ENCODE measurements around the gene CDC42BPB. TPM values are rescaled to one million over a fixed set of nuclear protein-coding genes. Genes with fewer than 3 reads are reported as not detected.
A peak's percentile ranks its signal among the peaks of the same experiment; 100 is the strongest.
"Not testable (repeated sequence)": the region's sequence is repeated elsewhere in the genome, so short reads cannot be mapped to it uniquely, and the experiment has no call there.

The CDC42BPB gene
- total RNA-seq, 1 donor from 2014 or later, result 50.1 TPM

DNA sequence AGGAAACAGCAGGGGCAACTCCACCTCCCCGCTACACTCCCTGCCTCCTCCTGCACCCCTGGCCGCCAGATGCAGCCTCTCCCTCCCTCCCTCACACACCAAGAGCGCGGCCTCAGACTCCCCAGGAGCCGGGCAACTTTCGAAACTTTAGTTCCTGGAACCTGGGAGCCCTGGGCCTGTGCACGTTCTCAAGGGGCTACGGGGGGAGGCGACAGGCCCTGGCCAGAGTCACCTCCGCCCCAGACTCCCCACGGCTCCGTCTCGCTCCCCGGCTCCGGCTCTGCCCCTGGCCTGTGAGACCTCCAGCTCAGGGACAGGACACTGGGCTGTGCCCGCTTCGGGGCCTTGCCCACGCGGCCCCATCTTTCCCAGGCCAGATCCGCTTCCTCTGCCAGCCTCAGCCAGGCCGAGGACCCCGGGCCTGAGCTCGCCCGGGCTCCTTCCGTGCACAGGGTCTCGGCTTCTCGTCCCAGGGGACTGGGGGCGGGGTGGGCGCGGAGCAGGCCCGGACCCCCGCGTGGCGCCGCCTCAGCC is 129.4 kb downstream of the CDC42BPB start:
- Histone ChIP-seq H3K27ac (ENCODE audit: low read depth, low read length) (no peak overlapping the region), H3K9me3 (ENCODE audit: control insufficient read depth in 3 of 3, low read length in 3 of 3) (no peaks in the 10 kb centered on the region), H3K27me3 (ENCODE audit: control insufficient read depth in 3 of 3, insufficient read depth in 3 of 3, low read length in 3 of 3) (peaks cover 58 to 67% (median 67%) of the 10 kb centered on the region in 3 donors), H3K9ac (ENCODE audit: low read depth in 1 of 3, low read length in 3 of 3) (no peak overlapping the region), H3K36me3 (ENCODE audit: control insufficient read depth in 3 of 3, insufficient read depth in 3 of 3, low read length in 3 of 3) (peaks cover 2 to 7% (median 5%) of the 10 kb centered on the region in 3 donors), H3K4me1 (ENCODE audit: control insufficient read depth in 3 of 3, insufficient read depth in 3 of 3, low read length in 3 of 3) (peaks cover 13 to 23% (median 15%) of the 10 kb centered on the region in 3 donors), H3K4me3 (ENCODE audit: low read length in 3 of 3) (no peak overlapping the region)

DNA sequence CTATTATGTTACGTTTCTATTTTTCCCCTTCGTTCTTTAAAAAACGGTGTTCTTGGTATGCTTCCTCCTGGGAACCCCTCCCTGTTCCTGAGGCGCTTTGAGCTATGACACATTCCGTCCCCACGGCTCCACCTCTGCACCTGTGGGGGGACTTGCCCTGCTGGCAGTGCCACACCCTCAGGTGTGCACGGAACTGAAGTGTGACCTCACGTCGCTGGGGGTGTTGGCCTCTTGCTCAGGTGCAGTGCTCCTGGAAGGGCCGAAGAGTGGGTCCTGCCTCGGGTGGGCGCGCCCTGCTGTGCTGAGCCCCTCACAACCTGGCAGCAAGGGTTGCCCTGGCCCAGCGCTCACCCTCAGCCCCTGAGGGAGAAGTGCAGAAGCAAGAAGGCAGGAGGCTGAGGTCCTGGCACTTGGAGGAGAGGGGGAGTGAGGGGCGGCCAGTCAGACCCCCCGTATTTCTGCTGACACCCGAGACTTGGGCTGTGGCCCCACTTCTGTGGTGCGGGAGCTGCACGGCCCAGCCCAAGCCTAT is 129.9 kb downstream of the CDC42BPB start:
- H3K9ac ChIP-seq (ENCODE audit: low read depth in 1 of 3, low read length in 3 of 3), result no peak overlapping the region
- peaks cover 13 to 26% (median 15%) of the 10 kb centered on the region in 3 donors for H3K4me1 ChIP-seq (ENCODE audit: control insufficient read depth in 3 of 3, insufficient read depth in 3 of 3, low read length in 3 of 3)
- peaks cover 0 to 3% (median 2%) of the 10 kb centered on the region in 3 donors for H3K36me3 ChIP-seq (ENCODE audit: control insufficient read depth in 3 of 3, insufficient read depth in 3 of 3, low read length in 3 of 3)
- H3K4me3 ChIP-seq (ENCODE audit: low read length in 3 of 3), result no peak overlapping the region
- no peaks in the 10 kb centered on the region for H3K9me3 ChIP-seq (ENCODE audit: control insufficient read depth in 3 of 3, low read length in 3 of 3)
- H3K27me3 ChIP-seq (ENCODE audit: control insufficient read depth in 3 of 3, insufficient read depth in 3 of 3, low read length in 3 of 3), result peaks cover 64 to 73% (median 72%) of the 10 kb centered on the region in 3 donors
- H3K27ac ChIP-seq (ENCODE audit: low read depth, low read length), result no peak overlapping the region

DNA sequence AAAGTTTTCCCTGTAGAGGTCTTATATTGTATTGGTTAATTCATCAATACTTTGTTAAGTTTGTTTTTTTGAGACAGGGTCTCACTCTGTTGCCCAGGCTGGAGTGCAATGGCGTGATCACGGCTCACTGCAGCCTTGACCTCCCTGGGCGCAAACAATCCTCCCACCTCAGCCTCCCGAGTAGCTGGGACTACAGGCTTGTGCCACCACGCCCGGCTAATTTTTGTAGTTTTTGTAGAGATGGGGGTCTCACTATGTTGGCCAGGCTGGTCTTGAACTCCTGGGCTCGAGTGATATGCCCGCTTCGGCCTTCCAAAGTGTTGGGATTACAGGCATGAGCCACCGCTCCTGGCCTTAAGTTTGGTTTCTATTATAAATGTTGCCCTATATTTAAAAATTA is 130.5 kb downstream of the CDC42BPB start:
- not testable (repeated sequence) for H3K9me3 ChIP-seq (ENCODE audit: control insufficient read depth in 3 of 3, low read length in 3 of 3); H3K27ac ChIP-seq (ENCODE audit: low read depth, low read length); H3K36me3 ChIP-seq (ENCODE audit: control insufficient read depth in 3 of 3, insufficient read depth in 3 of 3, low read length in 3 of 3); H3K9ac ChIP-seq (ENCODE audit: low read depth in 1 of 3, low read length in 3 of 3); H3K4me3 ChIP-seq (ENCODE audit: low read length in 3 of 3)
- Histone ChIP-seq H3K27me3 (ENCODE audit: control insufficient read depth in 3 of 3, insufficient read depth in 3 of 3, low read length in 3 of 3) (peaks cover 69 to 78% (median 78%) of the 10 kb centered on the region in 3 donors), H3K4me1 (ENCODE audit: control insufficient read depth in 3 of 3, insufficient read depth in 3 of 3, low read length in 3 of 3) (peaks cover 13 to 26% (median 15%) of the 10 kb centered on the region in 3 donors)

DNA sequence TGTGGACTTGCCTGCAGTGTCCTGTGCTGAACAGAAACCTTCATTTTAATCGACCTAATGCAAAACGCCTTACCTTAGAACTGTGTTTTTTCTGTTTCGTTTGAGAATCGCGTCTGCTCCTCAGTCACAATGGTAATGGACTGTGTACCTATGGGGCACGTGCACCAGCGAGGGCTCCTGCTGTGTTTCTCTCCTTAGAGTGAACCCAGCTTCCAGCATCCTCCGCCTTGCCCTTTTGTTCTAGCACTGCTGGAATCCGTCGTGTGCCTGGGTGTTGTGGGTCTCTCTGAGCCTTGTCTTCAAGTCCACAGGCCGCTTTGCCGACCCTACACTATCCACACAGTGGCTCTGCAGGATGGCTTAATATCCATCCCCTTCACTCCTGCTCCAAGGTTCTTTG is 131.2 kb downstream of the CDC42BPB start:
- Histone ChIP-seq H3K27me3 (ENCODE audit: control insufficient read depth in 3 of 3, insufficient read depth in 3 of 3, low read length in 3 of 3) (peaks cover 70 to 80% (median 78%) of the 10 kb centered on the region in 3 donors), H3K9ac (ENCODE audit: low read depth in 1 of 3, low read length in 3 of 3) (no peak overlapping the region), H3K4me3 (ENCODE audit: low read length in 3 of 3) (no peak overlapping the region), H3K36me3 (ENCODE audit: control insufficient read depth in 3 of 3, insufficient read depth in 3 of 3, low read length in 3 of 3) (no peaks in the 10 kb centered on the region), H3K9me3 (ENCODE audit: control insufficient read depth in 3 of 3, low read length in 3 of 3) (no peaks in the 10 kb centered on the region), H3K27ac (ENCODE audit: low read depth, low read length) (no peak overlapping the region), H3K4me1 (ENCODE audit: control insufficient read depth in 3 of 3, insufficient read depth in 3 of 3, low read length in 3 of 3) (peaks cover 13 to 26% (median 15%) of the 10 kb centered on the region in 3 donors)

DNA sequence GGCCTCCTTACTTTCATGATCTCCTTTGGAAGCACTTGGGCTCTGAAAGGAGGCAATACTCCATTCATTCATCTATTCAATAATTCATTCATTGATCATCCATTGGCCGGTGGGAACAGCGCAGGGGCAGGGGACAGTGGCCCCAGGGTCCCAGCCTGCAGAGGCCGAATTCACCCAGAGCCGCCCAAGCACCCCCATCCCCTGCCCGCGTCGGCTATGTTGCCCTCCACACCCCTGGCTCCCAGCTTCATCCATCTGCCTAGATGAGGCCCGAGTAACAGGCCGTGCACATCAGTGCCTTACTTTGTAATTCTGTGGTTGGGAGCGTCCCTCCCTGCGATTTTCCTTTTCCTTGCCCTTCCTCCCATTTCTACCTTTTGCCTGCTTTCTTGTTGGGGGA is 131.7 kb downstream of the CDC42BPB start:
- H3K9me3 ChIP-seq (ENCODE audit: control insufficient read depth in 3 of 3, low read length in 3 of 3), result no peaks in the 10 kb centered on the region
- H3K9ac ChIP-seq (ENCODE audit: low read depth in 1 of 3, low read length in 3 of 3), result no peak overlapping the region
- no peaks in the 10 kb centered on the region for H3K36me3 ChIP-seq (ENCODE audit: control insufficient read depth in 3 of 3, insufficient read depth in 3 of 3, low read length in 3 of 3)
- peaks cover 13 to 26% (median 15%) of the 10 kb centered on the region in 3 donors for H3K4me1 ChIP-seq (ENCODE audit: control insufficient read depth in 3 of 3, insufficient read depth in 3 of 3, low read length in 3 of 3)
- H3K27ac ChIP-seq (ENCODE audit: low read depth, low read length), result no peak overlapping the region
- H3K4me3 ChIP-seq (ENCODE audit: low read length in 3 of 3), result no peak overlapping the region
- peaks cover 70 to 76% (median 75%) of the 10 kb centered on the region in 3 donors for H3K27me3 ChIP-seq (ENCODE audit: control insufficient read depth in 3 of 3, insufficient read depth in 3 of 3, low read length in 3 of 3)

DNA sequence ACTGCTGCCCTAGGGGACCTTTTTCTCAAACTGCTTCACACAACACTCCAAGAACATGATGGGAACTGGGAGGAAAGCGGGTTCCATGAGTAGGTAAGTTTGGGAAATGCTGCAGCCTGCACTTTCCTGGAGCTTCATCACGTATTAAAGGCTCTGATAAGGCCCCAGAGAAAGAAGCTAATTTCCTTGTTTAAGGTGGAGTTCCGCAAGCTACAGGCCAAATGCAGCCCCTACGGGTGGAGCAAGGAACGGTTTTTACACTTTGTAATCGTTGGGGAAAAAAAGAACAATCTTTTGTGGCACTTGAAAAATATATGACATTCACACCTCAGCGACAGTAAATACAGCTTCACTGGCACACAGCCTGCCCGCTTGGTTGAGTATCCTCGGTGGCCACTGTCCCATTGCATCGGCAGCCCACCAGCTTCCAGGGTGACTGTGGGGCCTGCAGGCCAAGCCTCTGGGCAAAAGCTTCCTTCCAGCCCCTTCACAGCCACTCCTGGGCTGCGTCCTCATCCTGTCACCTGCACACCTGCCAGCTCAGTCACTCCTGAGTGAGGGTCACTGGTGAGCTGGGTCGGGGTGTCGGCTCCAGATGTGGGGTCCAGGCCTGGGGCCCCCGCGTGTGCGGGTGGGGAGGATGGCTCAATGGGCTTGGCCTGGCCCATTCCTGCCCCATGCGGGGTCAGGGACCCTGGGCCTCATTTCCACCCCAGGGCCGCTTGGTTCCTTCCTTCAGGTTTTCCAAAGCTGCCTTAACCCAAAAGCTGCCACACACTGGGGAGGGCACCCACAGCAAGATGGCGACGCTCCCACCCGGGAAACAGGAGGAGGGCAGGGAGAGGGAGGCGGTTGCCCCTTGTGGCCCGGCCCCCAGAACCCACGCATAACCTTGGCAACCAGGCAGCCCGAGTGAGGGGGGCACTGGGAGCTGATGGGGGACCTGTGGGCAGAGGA is 132.4 kb downstream of the CDC42BPB start:
- Histone ChIP-seq H3K9ac (ENCODE audit: low read depth in 1 of 3, low read length in 3 of 3) (no peak overlapping the region), H3K27me3 (ENCODE audit: control insufficient read depth in 3 of 3, insufficient read depth in 3 of 3, low read length in 3 of 3) (peaks cover 70 to 77% (median 75%) of the 10 kb centered on the region in 3 donors), H3K9me3 (ENCODE audit: control insufficient read depth in 3 of 3, low read length in 3 of 3) (no peaks in the 10 kb centered on the region), H3K4me1 (ENCODE audit: control insufficient read depth in 3 of 3, insufficient read depth in 3 of 3, low read length in 3 of 3) (peaks cover 13 to 26% (median 15%) of the 10 kb centered on the region in 3 donors), H3K27ac (ENCODE audit: low read depth, low read length) (no peak overlapping the region), H3K36me3 (ENCODE audit: control insufficient read depth in 3 of 3, insufficient read depth in 3 of 3, low read length in 3 of 3) (no peaks in the 10 kb centered on the region), H3K4me3 (ENCODE audit: low read length in 3 of 3) (no peak overlapping the region)

DNA sequence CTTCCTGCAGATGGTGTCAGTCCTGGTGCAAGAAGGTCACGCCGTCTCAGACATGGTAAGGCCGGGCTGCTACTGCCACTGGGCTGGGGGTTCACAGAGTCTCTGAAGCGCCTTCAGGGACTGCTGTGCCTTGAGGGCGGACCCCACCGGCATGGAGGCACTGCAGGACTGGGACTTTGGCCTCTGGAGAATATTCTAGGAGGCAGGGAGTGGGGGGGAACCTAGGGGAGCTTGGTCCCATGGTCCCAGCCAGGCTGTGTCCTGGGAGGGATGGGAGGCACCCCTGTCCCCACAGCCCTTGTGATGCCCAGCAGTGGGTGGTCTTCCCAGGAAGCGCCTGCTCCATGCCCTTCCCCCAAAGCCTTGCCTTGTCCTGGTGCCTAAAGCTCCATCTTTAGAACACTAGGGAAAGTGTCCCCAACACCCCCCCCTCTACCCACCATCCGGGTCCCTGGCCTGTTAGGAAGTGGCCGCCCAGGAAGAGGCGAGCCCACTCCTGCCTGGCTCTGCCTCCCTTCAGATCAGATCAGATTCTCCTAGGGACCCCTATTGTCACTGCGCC is 133.3 kb downstream of the CDC42BPB start:
- H3K4me3 ChIP-seq (ENCODE audit: low read length in 3 of 3), result no peak overlapping the region
- H3K9me3 ChIP-seq (ENCODE audit: control insufficient read depth in 3 of 3, low read length in 3 of 3), result no peaks in the 10 kb centered on the region
- no peaks in the 10 kb centered on the region for H3K36me3 ChIP-seq (ENCODE audit: control insufficient read depth in 3 of 3, insufficient read depth in 3 of 3, low read length in 3 of 3)
- no peak overlapping the region for H3K27ac ChIP-seq (ENCODE audit: low read depth, low read length)
- H3K4me1 ChIP-seq (ENCODE audit: control insufficient read depth in 3 of 3, insufficient read depth in 3 of 3, low read length in 3 of 3), result peaks cover 4 to 17% (median 6%) of the 10 kb centered on the region in 3 donors
- H3K9ac ChIP-seq (ENCODE audit: low read depth in 1 of 3, low read length in 3 of 3), result peak overlapping the region in 1 of 3 donors; percentile 20
- peaks cover 61 to 68% (median 66%) of the 10 kb centered on the region in 3 donors for H3K27me3 ChIP-seq (ENCODE audit: control insufficient read depth in 3 of 3, insufficient read depth in 3 of 3, low read length in 3 of 3)

DNA sequence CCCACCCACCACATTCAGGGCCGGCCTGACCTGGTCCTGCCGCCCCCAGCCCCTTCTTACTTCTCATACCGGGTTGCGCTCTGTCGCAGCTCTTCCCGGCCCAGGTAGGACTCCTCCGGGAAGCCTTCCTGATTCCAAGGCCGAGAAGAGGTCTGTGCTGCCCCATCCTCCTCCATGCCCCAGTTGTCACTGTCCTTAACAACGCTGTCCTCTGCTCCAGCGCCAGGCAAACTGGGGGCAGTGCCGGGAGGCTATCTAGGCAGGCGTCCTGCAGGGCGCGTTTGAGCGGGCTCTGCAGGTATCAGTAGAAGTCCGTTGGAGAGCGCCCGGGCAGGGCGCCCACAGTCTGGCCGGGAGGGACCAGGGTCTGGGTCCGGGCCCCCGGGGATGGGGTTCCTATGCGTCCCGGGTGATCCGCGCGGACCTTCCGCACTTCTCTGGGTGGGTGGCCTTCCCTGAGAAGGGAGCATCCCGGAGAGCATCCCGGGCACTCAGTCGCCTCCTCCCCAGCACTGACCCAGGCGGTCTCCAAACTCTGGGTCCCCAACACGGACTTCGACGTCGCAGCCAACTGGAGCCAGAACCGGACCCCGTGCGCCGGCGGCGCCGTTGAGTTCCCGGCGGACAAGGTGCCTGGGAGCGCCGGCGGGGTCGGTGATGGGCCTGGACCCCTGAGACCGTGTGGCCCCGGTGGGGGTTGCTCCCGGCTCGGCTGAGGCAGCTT is 134.0 kb downstream of the CDC42BPB start:
- Histone ChIP-seq H3K27me3 (ENCODE audit: control insufficient read depth in 3 of 3, insufficient read depth in 3 of 3, low read length in 3 of 3) (peaks cover 54 to 61% (median 61%) of the 10 kb centered on the region in 3 donors), H3K9me3 (ENCODE audit: control insufficient read depth in 3 of 3, low read length in 3 of 3) (no peaks in the 10 kb centered on the region), H3K9ac (ENCODE audit: low read depth in 1 of 3, low read length in 3 of 3) (peak overlapping the region in 1 of 3 donors; percentile 20), H3K4me3 (ENCODE audit: low read length in 3 of 3) (no peak overlapping the region), H3K36me3 (ENCODE audit: control insufficient read depth in 3 of 3, insufficient read depth in 3 of 3, low read length in 3 of 3) (no peaks in the 10 kb centered on the region), H3K4me1 (ENCODE audit: control insufficient read depth in 3 of 3, insufficient read depth in 3 of 3, low read length in 3 of 3) (peaks cover 0 to 10% (median 0%) of the 10 kb centered on the region in 3 donors), H3K27ac (ENCODE audit: low read depth, low read length) (no peak overlapping the region)

DNA sequence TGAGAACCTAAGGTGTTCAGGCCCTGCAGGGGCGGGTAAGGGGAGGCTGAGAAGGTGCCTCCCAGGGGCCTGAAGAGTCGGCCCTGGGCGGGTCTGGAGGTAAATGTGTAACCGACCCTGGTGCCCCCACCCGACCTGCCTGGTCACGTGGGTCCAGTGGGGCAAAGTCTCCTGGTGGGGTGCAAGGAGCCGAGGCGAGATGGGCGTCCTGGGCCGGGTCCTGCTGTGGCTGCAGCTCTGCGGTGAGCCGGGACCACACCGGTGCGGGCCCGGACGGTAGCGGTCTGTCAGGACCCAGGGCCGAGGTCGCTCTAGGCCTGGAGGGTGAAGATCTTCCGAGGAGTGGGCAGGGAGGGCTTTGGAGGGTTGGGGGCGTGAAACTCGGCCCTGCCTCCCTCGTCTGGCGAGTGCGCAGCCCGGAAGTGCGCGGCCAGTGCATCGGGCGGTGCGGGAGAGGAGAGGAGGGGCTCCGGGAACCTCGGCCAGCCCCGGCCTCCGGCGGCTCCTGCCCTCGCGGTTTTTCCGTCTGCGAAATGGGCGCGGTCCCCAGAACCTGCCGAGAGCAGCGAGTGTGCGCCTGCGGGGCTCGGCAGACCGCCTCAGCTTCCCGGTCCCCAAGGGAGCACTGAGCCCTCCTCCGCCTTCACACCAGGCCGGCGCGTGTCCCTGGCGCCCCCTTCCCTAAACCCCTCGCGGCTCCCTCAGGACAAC is 134.7 kb downstream of the CDC42BPB start, which contains the start of gene AMN:
TSS of gene AMN (plus strand) at position 174 of the 711 bp plus-strand sequence. CDS start at position 200, 26 bp downstream.
- Histone ChIP-seq H3K4me1 (ENCODE audit: control insufficient read depth in 3 of 3, insufficient read depth in 3 of 3, low read length in 3 of 3) (peaks cover 0 to 6% (median 2%) of the 10 kb centered on the region in 3 donors), H3K27ac (ENCODE audit: low read depth, low read length) (no peak within 1 kb of the TSS), H3K9ac (ENCODE audit: low read depth in 1 of 3, low read length in 3 of 3) (no peak within 1 kb of the TSS), H3K4me3 (ENCODE audit: low read length in 3 of 3) (no peak within 1 kb of the TSS), H3K9me3 (ENCODE audit: control insufficient read depth in 3 of 3, low read length in 3 of 3) (no peaks in the 10 kb centered on the region), H3K27me3 (ENCODE audit: control insufficient read depth in 3 of 3, insufficient read depth in 3 of 3, low read length in 3 of 3) (peaks cover 47 to 56% (median 55%) of the 10 kb centered on the region in 3 donors), H3K36me3 (ENCODE audit: control insufficient read depth in 3 of 3, insufficient read depth in 3 of 3, low read length in 3 of 3) (no peaks in the 10 kb centered on the region)
